GM21619 (cell line): ENCODE data around the gene CACTIN.
"Not testable (repeated sequence)": the region's sequence is repeated elsewhere in the genome, so short reads cannot be mapped to it uniquely, and the experiment has no call there.

Experiments used
- ATAC-seq: cut with Tn5 transposase; IDR thresholded peaks from one replicate; pipeline ENCODE4 v1.9.1; 2021; ENCODE audit not compliant: unreplicated experiment

CACTIN gene

GRCh38 chr19:3573858-3574637, 52.5 kb downstream of the CACTIN start:
- ATAC-seq, result no peak

GRCh38 chr19:3573162-3573857, 53.3 kb downstream of the CACTIN start:
- ATAC-seq, result peak; percentile 3

GRCh38 chr19:3572855-3573161, 53.8 kb downstream of the CACTIN start, which contains the start of gene HMG20B:
Gene HMG20B (plus strand): TSS chr19:3572944. CDS start chr19:3573310, 366 bp downstream.
- no peak for ATAC-seq

GRCh38 chr19:3572132-3572854, 54.3 kb downstream of the CACTIN start:
- ATAC-seq, result peak; percentile 92

- ATAC-seq, result no peak
Measured at GRCh38 chr19:3570606-3571011, 56.0 kb downstream of the CACTIN start.

- ATAC-seq, result not testable (repeated sequence)
Measured at GRCh38 chr19:3570042-3570441, 56.5 kb downstream of the CACTIN start.

GRCh38 chr19:3565139-3565538, 61.5 kb downstream of the CACTIN start:
- ATAC-seq, result no peak

- no peak for ATAC-seq
Measured at GRCh38 chr19:3563709-3564524, 62.7 kb downstream of the CACTIN start.
